SH-SY5Y (cell line): ENCODE results near the gene RAMP1.

Experiments
- GATA2 ChIP-seq: IDR thresholded peaks from 2 replicates; pipeline ENCODE4 v1.6.1; 2011; ENCODE audit warnings: mild to moderate bottlenecking, low read depth, low read length
- GATA3 ChIP-seq: IDR thresholded peaks from 2 replicates; pipeline ENCODE4 v1.6.1; 2011; ENCODE audit warnings: low read depth, mild to moderate bottlenecking, low read length, moderate library complexity

- no peak for TF ChIP-seq GATA2
- TF ChIP-seq GATA3: no peak
These were observed 25.9 kb upstream of the RAMP1 start for GRCh38 chr2:237833546-237833945.
